ENCODE data around the gene ZFHX3. TPM values are rescaled to one million over a fixed set of nuclear protein-coding genes. Genes with fewer than 3 reads are reported as not detected.

The ZFHX3 gene
- total RNA-seq, 1 donor from 2014 or later: 40.1 TPM

GRCh38 chr16:73054813-73055482 lies 7.0 kb upstream of the ZFHX3 start:
- Mint-ChIP-seq H3K36me3 (ENCODE audit: low read depth) (peaks cover 2% of the 10 kb centered on the region), H3K27ac (ENCODE audit: unreplicated experiment) (no peak overlapping the region), H3K4me3 (no peak overlapping the region), H3K27me3 (ENCODE audit: low read depth) (no peaks in the 10 kb centered on the region), H3K4me1 (peaks cover 11% of the 10 kb centered on the region), H3K9me3 (no peaks in the 10 kb centered on the region)
- DNase-seq (ENCODE audit: low read depth, low spot score): no peak
- no peak for TF ChIP-seq CTCF (conservative IDR thresholded peaks at IDR 0.05)

- Mint-ChIP-seq H3K4me3 (no peak overlapping the region), H3K27me3 (ENCODE audit: low read depth) (no peaks in the 10 kb centered on the region), H3K4me1 (peaks cover 6% of the 10 kb centered on the region), H3K27ac (ENCODE audit: unreplicated experiment) (peak overlapping the region; percentile 60), H3K9me3 (no peaks in the 10 kb centered on the region), H3K36me3 (ENCODE audit: low read depth) (peaks cover 2% of the 10 kb centered on the region)
- no peak for TF ChIP-seq CTCF (conservative IDR thresholded peaks at IDR 0.05)
- DNase-seq (ENCODE audit: low read depth, low spot score): no peak
Measured at GRCh38 chr16:73054498-73054812, 6.5 kb upstream of the ZFHX3 start.

- Mint-ChIP-seq H3K27ac (ENCODE audit: unreplicated experiment) (no peak overlapping the region), H3K4me3 (no peak overlapping the region), H3K36me3 (ENCODE audit: low read depth) (peaks cover 2% of the 10 kb centered on the region), H3K9me3 (no peaks in the 10 kb centered on the region), H3K27me3 (ENCODE audit: low read depth) (no peaks in the 10 kb centered on the region), H3K4me1 (peaks cover 2% of the 10 kb centered on the region)
- DNase-seq (ENCODE audit: low read depth, low spot score): no peak
- TF ChIP-seq CTCF (conservative IDR thresholded peaks at IDR 0.05): no peak
Measured at GRCh38 chr16:73054125-73054484, 6.2 kb upstream of the ZFHX3 start.

- no peak for DNase-seq (ENCODE audit: low read depth, low spot score)
Measured at GRCh38 chr16:73053364-73054124, 5.6 kb upstream of the ZFHX3 start.

GRCh38 chr16:73053038-73053363 lies 5.1 kb upstream of the ZFHX3 start:
- H3K4me1 Mint-ChIP-seq: no peaks in the 10 kb centered on the region
- peaks cover 2% of the 10 kb centered on the region for H3K36me3 Mint-ChIP-seq (ENCODE audit: low read depth)
- H3K27ac Mint-ChIP-seq (ENCODE audit: unreplicated experiment): no peak overlapping the region

More at GRCh38 chr16:73053364-73054124, 5.6 kb upstream of the ZFHX3 start:
- Mint-ChIP-seq H3K27me3 (ENCODE audit: low read depth) (no peaks in the 10 kb centered on the region), H3K9me3 (no peaks in the 10 kb centered on the region), H3K27ac (ENCODE audit: unreplicated experiment) (no peak overlapping the region), H3K4me1 (no peaks in the 10 kb centered on the region), H3K4me3 (no peak overlapping the region), H3K36me3 (ENCODE audit: low read depth) (peaks cover 2% of the 10 kb centered on the region)
- no peak for TF ChIP-seq CTCF (conservative IDR thresholded peaks at IDR 0.05)

More at GRCh38 chr16:73053038-73053363, 5.1 kb upstream of the ZFHX3 start:
- Mint-ChIP-seq H3K9me3 (no peaks in the 10 kb centered on the region), H3K27me3 (ENCODE audit: low read depth) (no peaks in the 10 kb centered on the region), H3K4me3 (no peak overlapping the region)
- no peak for DNase-seq (ENCODE audit: low read depth, low spot score)
- no peak for TF ChIP-seq CTCF (conservative IDR thresholded peaks at IDR 0.05)
